ENCODE data around the gene STAB1.

The STAB1 gene

GRCh38 chr3:52487788-52488691 is 7.1 kb upstream of the STAB1 start:
- Mint-ChIP-seq H3K27ac (no peak overlapping the region), H3K27me3 (no peaks in the 10 kb centered on the region), H3K9me3 (no peaks in the 10 kb centered on the region), H3K4me3 (no peak overlapping the region), H3K36me3 (peaks cover 18% of the 10 kb centered on the region), H3K4me1 (no peaks in the 10 kb centered on the region)
- ATAC-seq (ENCODE audit: low read depth), result no peak
- no peak for DNase-seq (ENCODE audit: low spot score in 2 of 2)

- Mint-ChIP-seq H3K36me3 (peaks cover 18% of the 10 kb centered on the region), H3K9me3 (no peaks in the 10 kb centered on the region), H3K27ac (no peak overlapping the region), H3K27me3 (no peaks in the 10 kb centered on the region), H3K4me3 (no peak overlapping the region), H3K4me1 (no peaks in the 10 kb centered on the region)
- no peak for ATAC-seq (ENCODE audit: low read depth)
- no peak for DNase-seq (ENCODE audit: low spot score in 2 of 2)
These were observed 6.4 kb upstream of the STAB1 start for GRCh38 chr3:52488746-52489145.

DNA sequence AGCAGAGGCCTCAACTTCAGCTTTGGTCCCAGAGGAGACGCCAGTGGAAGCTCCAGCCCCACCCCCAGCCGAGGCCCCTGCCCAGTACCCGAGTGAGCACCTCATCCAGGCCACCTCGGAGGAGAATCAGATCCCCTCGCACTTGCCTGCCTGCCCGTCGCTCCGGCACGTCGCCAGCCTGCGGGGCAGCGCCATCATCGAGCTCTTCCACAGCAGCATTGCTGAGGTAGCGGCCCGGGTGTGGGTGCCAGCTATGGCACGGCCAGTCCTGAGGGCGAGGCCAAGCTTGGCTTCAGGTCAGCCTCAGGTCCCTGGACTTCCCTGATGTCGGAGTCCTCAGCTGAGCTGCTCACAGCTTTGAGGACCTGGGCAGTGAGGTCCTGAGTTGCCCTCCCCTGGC is 5.7 kb upstream of the STAB1 start:
- no peak for DNase-seq (ENCODE audit: low spot score in 2 of 2)
- H3K4me1 Mint-ChIP-seq, result peaks cover 2% of the 10 kb centered on the region
- H3K4me3 Mint-ChIP-seq, result no peak overlapping the region
- no peaks in the 10 kb centered on the region for H3K27me3 Mint-ChIP-seq
- peaks cover 18% of the 10 kb centered on the region for H3K36me3 Mint-ChIP-seq
- no peaks in the 10 kb centered on the region for H3K9me3 Mint-ChIP-seq
- H3K27ac Mint-ChIP-seq, result no peak overlapping the region
- no peak for ATAC-seq (ENCODE audit: low read depth)

DNA sequence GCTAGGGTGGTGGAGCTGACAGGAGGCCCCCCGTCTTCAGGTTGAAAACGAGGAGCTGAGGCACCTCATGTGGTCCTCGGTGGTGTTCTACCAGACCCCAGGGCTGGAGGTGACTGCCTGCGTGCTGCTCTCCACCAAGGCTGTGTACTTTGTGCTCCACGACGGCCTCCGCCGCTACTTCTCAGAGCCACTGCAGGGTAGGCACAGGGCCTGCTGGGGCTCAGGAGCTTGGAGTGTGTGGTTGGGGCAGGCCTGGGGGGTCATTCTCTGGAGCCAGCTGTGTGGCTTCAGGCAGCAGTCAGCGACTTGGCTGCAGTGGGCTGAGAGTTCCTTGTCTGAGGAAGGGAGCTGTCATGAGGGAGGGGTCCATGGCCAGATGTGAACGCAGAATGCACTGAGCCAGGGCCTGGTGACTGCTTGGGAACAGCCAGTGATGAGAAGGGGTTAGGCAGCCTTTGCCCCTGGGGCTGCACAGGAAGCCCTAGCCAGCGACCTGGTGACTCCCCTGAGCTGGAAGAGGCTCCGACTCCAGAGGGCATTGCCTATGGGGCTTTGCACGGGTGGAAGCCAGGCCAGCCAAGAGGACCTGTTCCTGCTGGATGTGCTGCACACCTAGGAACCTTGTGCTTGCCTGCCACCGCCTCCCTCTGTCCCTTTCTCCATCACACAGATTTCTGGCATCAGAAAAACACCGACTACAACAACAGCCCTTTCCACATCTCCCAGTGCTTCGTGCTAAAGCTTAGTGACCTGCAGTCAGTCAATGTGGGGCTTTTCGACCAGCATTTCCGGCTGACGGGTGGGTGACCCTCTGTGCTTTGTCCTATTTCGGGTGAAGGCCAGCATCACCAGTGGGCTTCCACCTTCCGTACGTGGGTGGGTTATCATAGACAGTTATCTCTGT is 4.9 kb upstream of the STAB1 start:
- Mint-ChIP-seq H3K27ac (no peak overlapping the region), H3K27me3 (no peaks in the 10 kb centered on the region), H3K36me3 (peaks cover 18% of the 10 kb centered on the region), H3K9me3 (no peaks in the 10 kb centered on the region), H3K4me1 (peaks cover 4% of the 10 kb centered on the region), H3K4me3 (no peak overlapping the region)
- ATAC-seq (ENCODE audit: low read depth) (no peak), DNase-seq (ENCODE audit: low spot score in 2 of 2) (no peak)

DNA sequence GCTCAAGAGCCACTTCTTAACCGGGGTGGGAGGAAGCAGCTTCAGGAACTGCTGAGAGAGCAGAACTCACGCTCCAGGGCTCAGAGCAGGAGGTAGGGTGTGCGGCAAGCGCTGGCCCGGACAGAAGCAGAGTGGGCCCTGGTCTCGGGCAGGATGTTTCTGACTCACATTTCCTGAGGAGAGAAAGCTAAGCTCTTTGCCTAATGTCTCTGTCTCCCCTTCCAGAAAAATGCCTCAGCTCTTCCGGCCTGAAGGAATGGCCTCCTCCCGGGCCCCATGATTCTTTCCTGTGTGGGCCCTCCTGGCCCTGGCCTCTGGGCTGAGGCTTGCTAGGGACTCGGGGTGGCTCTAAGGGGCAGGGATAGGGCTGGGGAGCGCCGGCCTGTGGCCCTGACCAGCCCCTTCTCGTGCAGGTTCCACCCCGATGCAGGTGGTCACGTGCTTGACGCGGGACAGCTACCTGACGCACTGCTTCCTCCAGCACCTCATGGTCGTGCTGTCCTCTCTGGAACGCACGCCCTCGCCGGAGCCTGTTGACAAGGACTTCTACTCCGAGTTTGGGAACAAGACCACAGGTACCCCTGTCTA is 4.1 kb upstream of the STAB1 start:
- DNase-seq (ENCODE audit: low spot score in 2 of 2), result no peak
- Mint-ChIP-seq H3K4me1 (peaks cover 4% of the 10 kb centered on the region), H3K4me3 (no peak overlapping the region), H3K36me3 (peaks cover 16% of the 10 kb centered on the region), H3K27me3 (no peaks in the 10 kb centered on the region), H3K9me3 (no peaks in the 10 kb centered on the region), H3K27ac (no peak overlapping the region)
- no peak for ATAC-seq (ENCODE audit: low read depth)

DNA sequence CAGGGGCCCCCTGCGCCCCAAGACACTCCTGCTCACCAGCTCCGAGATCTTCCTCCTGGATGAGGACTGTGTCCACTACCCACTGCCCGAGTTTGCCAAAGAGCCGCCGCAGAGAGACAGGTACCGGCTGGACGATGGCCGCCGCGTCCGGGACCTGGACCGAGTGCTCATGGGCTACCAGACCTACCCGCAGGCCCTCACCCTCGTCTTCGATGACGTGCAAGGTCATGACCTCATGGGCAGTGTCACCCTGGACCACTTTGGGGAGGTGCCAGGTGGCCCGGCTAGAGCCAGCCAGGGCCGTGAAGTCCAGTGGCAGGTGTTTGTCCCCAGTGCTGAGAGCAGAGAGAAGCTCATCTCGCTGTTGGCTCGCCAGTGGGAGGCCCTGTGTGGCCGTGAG is 3.1 kb upstream of the STAB1 start:
- Mint-ChIP-seq H3K4me1 (peaks cover 4% of the 10 kb centered on the region), H3K9me3 (no peaks in the 10 kb centered on the region), H3K27me3 (no peaks in the 10 kb centered on the region), H3K36me3 (peaks cover 13% of the 10 kb centered on the region), H3K27ac (no peak overlapping the region), H3K4me3 (no peak overlapping the region)
- DNase-seq (ENCODE audit: low spot score in 2 of 2) (no peak), ATAC-seq (ENCODE audit: low read depth) (no peak)

GRCh38 chr3:52493232-52494017 is 1.7 kb upstream of the STAB1 start:
- H3K4me3 Mint-ChIP-seq, result no peak overlapping the region
- DNase-seq (ENCODE audit: low spot score in 2 of 2) (no peak), ATAC-seq (ENCODE audit: low read depth) (no peak)
- H3K9me3 Mint-ChIP-seq, result no peaks in the 10 kb centered on the region
- peaks cover 7% of the 10 kb centered on the region for H3K36me3 Mint-ChIP-seq
- H3K27me3 Mint-ChIP-seq, result no peaks in the 10 kb centered on the region
- peaks cover 4% of the 10 kb centered on the region for H3K4me1 Mint-ChIP-seq
- H3K27ac Mint-ChIP-seq, result no peak overlapping the region

DNA sequence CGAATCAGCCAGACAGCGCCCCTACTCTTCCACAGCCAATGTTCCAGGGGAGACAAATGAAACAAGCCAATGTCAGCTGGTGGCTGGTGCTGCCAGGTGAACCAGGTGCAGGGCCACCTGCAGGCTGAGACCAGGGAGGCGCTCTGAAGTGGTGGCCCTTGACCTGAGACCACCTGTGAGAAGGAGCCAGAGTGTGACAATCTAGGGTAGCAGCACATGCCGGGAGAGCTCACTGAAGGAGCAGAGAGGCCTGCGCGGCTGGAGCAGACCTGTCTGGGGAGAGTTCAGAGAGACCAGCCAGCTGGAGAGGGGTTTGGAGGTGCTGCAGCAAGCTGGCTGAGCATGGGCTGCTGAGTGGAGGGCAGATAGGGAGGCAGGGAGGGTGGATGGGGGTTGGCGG is 693 bp upstream of the STAB1 start:
- no peaks in the 10 kb centered on the region for H3K27me3 Mint-ChIP-seq
- no peak for ATAC-seq (ENCODE audit: low read depth)

DNA sequence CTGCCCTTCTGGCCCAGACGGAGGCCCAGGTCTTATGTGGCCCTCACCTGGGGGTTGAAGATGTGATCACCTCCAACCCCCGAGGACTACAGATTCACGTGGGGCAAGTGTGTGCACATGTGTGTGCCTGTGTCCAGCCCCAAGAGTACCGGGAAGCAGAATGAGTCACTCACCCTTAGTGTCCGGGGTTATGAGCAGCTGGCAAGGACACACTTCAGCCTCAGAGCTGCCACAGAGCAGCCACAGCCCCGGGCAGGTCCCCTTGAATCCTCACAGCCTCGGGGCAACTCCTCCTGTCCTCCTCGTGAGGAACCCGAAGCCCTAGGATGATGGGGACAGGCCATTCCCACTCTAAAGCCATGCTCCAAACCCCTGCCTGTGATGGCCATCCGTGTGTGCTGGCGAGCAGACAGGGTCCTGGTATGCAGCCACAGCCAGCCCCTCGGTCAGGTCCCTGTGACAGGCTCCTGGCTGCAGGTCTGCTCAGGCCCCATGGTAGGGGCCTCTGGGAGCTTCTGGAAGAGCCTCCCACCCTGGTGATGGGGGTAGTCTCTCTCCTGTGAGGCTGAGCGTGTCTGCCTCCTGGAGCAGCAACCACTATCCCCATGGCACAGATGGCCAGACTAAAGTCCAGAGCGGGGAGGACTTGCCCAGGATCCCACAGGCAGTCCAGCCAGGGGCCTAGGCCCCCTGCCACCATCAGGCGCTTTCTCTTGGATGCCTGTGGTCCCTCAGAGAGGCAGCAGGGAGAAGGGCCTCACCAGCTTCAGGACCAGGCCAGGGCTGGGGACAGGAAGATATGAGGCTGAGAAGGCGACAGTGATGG is 852 bp downstream of the STAB1 start:
- no peak overlapping the region for H3K4me3 Mint-ChIP-seq
- DNase-seq (ENCODE audit: low spot score in 2 of 2), result no peak
- H3K4me1 Mint-ChIP-seq, result peaks cover 16% of the 10 kb centered on the region
- H3K9me3 Mint-ChIP-seq, result no peaks in the 10 kb centered on the region
- ATAC-seq (ENCODE audit: low read depth), result no peak
- no peak overlapping the region for H3K27ac Mint-ChIP-seq
- H3K36me3 Mint-ChIP-seq, result peaks cover 5% of the 10 kb centered on the region
- H3K27me3 Mint-ChIP-seq, result no peaks in the 10 kb centered on the region

More for the DNA sequence above, 693 bp upstream of the STAB1 start:
- H3K4me3 Mint-ChIP-seq, result no peak overlapping the region
- no peak overlapping the region for H3K27ac Mint-ChIP-seq
- peaks cover 14% of the 10 kb centered on the region for H3K4me1 Mint-ChIP-seq
- DNase-seq (ENCODE audit: low spot score in 2 of 2), result no peak
- peaks cover 7% of the 10 kb centered on the region for H3K36me3 Mint-ChIP-seq
- no peaks in the 10 kb centered on the region for H3K9me3 Mint-ChIP-seq

- Mint-ChIP-seq H3K27me3 (no peaks in the 10 kb centered on the region), H3K36me3 (no peaks in the 10 kb centered on the region), H3K27ac (no peak overlapping the region), H3K4me1 (peaks cover 16% of the 10 kb centered on the region), H3K4me3 (peak overlapping the region; percentile 34), H3K9me3 (no peaks in the 10 kb centered on the region)
- ATAC-seq (ENCODE audit: low read depth) (peak; percentile 89), DNase-seq (ENCODE audit: low spot score in 2 of 2) (peak in 1 of 2 donors; percentile 16)
These were observed 3.3 kb downstream of the STAB1 start for GRCh38 chr3:52498137-52499054.

DNA sequence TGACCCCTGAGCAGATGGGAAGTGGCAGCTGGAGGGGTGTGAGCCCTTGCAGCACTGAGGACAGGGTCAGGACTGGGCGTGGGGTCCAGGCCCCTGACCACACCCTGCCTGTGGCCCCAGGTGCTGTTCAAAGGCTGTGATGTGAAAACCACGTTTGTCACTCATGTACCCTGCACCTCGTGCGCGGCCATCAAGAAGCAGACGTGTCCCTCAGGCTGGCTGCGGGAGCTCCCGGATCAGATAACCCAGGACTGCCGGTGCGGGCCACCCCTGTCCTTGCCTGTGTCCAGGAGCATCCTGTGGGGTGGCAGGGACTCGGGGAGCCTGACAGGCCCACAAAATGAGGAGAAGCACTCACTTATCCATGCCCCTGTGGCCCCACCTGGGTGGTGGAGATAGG is 5.9 kb downstream of the STAB1 start:
- H3K9me3 Mint-ChIP-seq, result no peaks in the 10 kb centered on the region
- no peak for ATAC-seq (ENCODE audit: low read depth)

GRCh38 chr3:52502001-52502400 is 6.9 kb downstream of the STAB1 start:
- ATAC-seq (ENCODE audit: low read depth) (no peak), DNase-seq (ENCODE audit: low spot score in 2 of 2) (no peak)
- Mint-ChIP-seq H3K36me3 (no peaks in the 10 kb centered on the region), H3K4me3 (no peak overlapping the region), H3K27ac (no peak overlapping the region), H3K4me1 (peaks cover 12% of the 10 kb centered on the region), H3K9me3 (no peaks in the 10 kb centered on the region), H3K27me3 (no peaks in the 10 kb centered on the region)

More for the DNA sequence above, 5.9 kb downstream of the STAB1 start:
- Mint-ChIP-seq H3K27ac (no peak overlapping the region), H3K27me3 (no peaks in the 10 kb centered on the region), H3K4me3 (no peak overlapping the region), H3K36me3 (no peaks in the 10 kb centered on the region), H3K4me1 (peaks cover 12% of the 10 kb centered on the region)
- no peak for DNase-seq (ENCODE audit: low spot score in 2 of 2)

All from memory B cell (primary cell).